ENCODE results near the gene EZH2.

EZH2 gene

DNA sequence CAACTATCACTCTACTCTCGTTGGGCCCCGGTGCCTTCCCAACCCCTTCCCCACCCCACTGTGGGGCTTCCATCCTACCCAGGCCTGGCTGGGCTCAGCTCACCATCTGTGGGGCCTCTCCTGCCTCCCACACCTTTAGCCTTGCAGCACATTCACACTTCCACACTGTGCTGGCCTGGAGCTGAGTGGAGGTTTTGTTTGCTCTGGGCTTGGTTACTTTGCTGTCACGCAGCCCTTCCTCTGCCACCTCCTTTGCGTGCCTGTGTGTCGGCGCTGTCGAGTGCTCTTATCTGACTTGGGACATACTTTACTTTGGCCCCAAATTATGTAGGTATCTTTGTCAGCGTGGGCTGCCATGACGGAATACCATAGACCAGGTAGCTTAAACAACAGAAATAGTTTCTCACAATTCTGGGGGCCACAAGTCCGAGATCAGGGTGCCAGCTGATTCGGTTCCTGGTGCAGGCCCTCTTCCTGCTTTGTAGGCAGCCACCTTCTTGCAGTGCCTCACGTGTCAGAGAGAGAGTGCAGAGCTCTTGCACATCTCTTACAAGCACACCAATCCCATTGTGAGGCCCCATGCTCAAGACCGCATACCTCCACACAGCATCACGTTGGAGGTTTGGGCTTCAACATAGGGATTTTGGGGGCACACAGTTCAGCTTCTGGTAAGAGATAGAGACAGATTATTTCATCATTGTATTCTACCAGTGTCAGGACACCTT lies 96.4 kb downstream of the EZH2 start:
- Histone ChIP-seq H2AFZ (ENCODE audit: low read depth, low read length) (no peak overlapping the region), H3K27me3 (ENCODE audit: insufficient read depth, low read length, poor library complexity) (no peaks in the 10 kb centered on the region), H3K9me3 (ENCODE audit: insufficient read depth, low read length, severe bottlenecking) (no peaks in the 10 kb centered on the region), H3K4me1 (ENCODE audit: insufficient read depth, low read length) (no peaks in the 10 kb centered on the region), H3K36me3 (ENCODE audit: insufficient read depth, low read length) (peaks cover 95% of the 10 kb centered on the region), H3K27ac (ENCODE audit: low read length) (no peak overlapping the region), H3K9ac (ENCODE audit: low read depth, low read length) (no peak overlapping the region), H3K79me2 (ENCODE audit: insufficient read depth, low read length) (no peaks in the 10 kb centered on the region), H3K4me2 (ENCODE audit: insufficient read depth, low read length) (no peak overlapping the region), H4K20me1 (ENCODE audit: insufficient read depth, low read length) (peaks cover 2% of the 10 kb centered on the region; the same call in 1 of the 2 replicates), H3K4me3 (ENCODE audit: low read depth in 1 of 2, low read length in 2 of 2) (no peak overlapping the region)
- no peak for ATAC-seq (ENCODE audit: insufficient read depth, low read depth)
- TF ChIP-seq, protein P1, sequence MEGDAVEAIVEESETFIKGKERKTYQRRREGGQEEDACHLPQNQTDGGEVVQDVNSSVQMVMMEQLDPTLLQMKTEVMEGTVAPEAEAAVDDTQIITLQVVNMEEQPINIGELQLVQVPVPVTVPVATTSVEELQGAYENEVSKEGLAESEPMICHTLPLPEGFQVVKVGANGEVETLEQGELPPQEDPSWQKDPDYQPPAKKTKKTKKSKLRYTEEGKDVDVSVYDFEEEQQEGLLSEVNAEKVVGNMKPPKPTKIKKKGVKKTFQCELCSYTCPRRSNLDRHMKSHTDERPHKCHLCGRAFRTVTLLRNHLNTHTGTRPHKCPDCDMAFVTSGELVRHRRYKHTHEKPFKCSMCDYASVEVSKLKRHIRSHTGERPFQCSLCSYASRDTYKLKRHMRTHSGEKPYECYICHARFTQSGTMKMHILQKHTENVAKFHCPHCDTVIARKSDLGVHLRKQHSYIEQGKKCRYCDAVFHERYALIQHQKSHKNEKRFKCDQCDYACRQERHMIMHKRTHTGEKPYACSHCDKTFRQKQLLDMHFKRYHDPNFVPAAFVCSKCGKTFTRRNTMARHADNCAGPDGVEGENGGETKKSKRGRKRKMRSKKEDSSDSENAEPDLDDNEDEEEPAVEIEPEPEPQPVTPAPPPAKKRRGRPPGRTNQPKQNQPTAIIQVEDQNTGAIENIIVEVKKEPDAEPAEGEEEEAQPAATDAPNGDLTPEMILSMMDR (IDR thresholded peaks at IDR 0.05; ENCODE audit: borderline replicate concordance, extremely low read depth, low read length, poor library complexity, severe bottlenecking) = no peak
- no peak for TF ChIP-seq EZH2 (IDR thresholded peaks at IDR 0.05; ENCODE audit: borderline replicate concordance, low read depth, low read length, severe bottlenecking)
- DNase-seq = no peak

DNA sequence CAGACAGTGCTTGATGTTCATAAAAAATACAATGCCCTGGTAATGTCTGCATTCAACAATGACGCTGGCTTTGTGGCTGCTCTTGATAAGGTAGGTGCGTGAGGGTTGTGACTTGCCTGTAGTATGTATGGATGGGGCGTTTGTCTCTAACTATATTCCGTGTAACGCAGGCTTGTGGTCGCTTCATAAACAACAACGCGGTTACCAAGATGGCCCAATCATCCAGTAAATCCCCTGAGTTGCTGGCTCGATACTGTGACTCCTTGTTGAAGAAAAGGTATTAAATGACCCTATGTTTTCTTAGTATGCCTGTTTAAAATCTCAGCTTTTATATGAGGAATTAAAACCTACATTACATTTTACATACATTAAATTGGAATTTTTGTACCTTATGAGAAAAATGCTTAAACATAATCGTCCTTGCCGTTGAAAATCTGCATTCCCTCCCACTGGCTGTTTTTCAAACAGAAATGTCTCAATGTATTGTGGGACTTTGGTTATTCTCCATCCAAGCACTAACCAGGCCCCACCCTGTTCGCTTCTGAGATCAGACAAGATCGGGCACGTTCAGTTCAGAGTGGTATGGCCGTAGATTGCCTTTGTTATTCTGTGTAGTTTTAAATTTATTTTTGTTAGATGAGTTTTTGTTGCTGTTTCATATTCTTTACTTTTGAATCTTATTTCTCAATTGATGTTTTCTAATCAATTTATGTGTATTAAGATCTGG lies 100.1 kb downstream of the EZH2 start:
- no peak overlapping the region for H3K9ac ChIP-seq (ENCODE audit: low read depth, low read length)
- H3K27ac ChIP-seq (ENCODE audit: low read length) = no peak overlapping the region
- no peak for ATAC-seq (ENCODE audit: insufficient read depth, low read depth)
- no peaks in the 10 kb centered on the region for H3K9me3 ChIP-seq (ENCODE audit: insufficient read depth, low read length, severe bottlenecking)
- H3K4me1 ChIP-seq (ENCODE audit: insufficient read depth, low read length) = no peaks in the 10 kb centered on the region
- no peaks in the 10 kb centered on the region for H3K79me2 ChIP-seq (ENCODE audit: insufficient read depth, low read length)
- H3K4me3 ChIP-seq (ENCODE audit: low read depth in 1 of 2, low read length in 2 of 2) = no peak overlapping the region
- H3K36me3 ChIP-seq (ENCODE audit: insufficient read depth, low read length) = peaks cover 84% of the 10 kb centered on the region
- TF ChIP-seq EZH2 (IDR thresholded peaks at IDR 0.05; ENCODE audit: borderline replicate concordance, low read depth, low read length, severe bottlenecking) = no peak
- TF ChIP-seq, protein P1 (IDR thresholded peaks at IDR 0.05; ENCODE audit: borderline replicate concordance, extremely low read depth, low read length, poor library complexity, severe bottlenecking) = no peak
- peaks cover 2% of the 10 kb centered on the region; the same call in 1 of the 2 replicates for H4K20me1 ChIP-seq (ENCODE audit: insufficient read depth, low read length)
- H3K27me3 ChIP-seq (ENCODE audit: insufficient read depth, low read length, poor library complexity) = no peaks in the 10 kb centered on the region
- no peak overlapping the region for H2AFZ ChIP-seq (ENCODE audit: low read depth, low read length)
- H3K4me2 ChIP-seq (ENCODE audit: insufficient read depth, low read length) = no peak overlapping the region
- no peak for DNase-seq

DNA sequence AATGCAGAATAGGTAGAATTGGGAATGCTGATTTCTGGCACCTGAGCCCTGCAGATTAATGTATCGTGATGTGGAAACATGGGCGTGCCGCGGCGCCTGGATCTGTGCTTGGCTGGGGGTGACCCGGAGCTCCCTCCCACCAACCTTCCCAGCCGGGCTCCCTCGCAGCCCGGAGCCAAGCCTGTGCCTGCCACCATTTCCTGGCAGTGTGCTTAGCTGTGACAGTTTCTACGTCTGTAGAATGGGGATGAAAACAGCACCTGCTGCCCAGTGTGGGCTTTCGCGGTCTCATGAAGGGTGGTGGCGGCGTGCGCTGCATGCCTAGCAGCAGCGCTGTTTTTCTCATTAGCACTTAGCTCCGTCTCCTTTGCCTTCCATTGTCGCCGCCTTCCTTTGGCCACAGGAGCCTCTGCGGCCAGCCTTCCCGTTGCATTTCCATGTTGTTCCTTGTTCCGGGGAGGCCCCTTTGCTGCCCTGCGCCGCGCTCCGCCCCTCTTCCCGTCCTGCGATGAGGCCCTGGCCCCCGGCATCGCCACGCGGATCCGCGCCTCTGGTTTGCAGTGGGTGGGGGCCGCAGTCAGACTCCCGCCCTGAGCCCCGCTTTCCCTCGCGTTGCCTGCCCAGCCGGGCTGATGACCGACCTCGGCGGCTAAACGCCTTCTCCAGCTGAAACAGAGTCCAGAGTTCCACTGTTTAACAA lies 101.2 kb downstream of the EZH2 start:
- no peak for TF ChIP-seq EZH2 (IDR thresholded peaks at IDR 0.05; ENCODE audit: borderline replicate concordance, low read depth, low read length, severe bottlenecking)
- TF ChIP-seq, protein P1 (IDR thresholded peaks at IDR 0.05; ENCODE audit: borderline replicate concordance, extremely low read depth, low read length, poor library complexity, severe bottlenecking) = no peak
- H3K4me1 ChIP-seq (ENCODE audit: insufficient read depth, low read length) = no peaks in the 10 kb centered on the region
- no peak overlapping the region for H3K4me2 ChIP-seq (ENCODE audit: insufficient read depth, low read length)
- no peak for ATAC-seq (ENCODE audit: insufficient read depth, low read depth)
- no peaks in the 10 kb centered on the region for H3K79me2 ChIP-seq (ENCODE audit: insufficient read depth, low read length)
- peaks cover 2% of the 10 kb centered on the region; the same call in 1 of the 2 replicates for H4K20me1 ChIP-seq (ENCODE audit: insufficient read depth, low read length)
- peaks cover 83% of the 10 kb centered on the region for H3K36me3 ChIP-seq (ENCODE audit: insufficient read depth, low read length)
- no peaks in the 10 kb centered on the region for H3K27me3 ChIP-seq (ENCODE audit: insufficient read depth, low read length, poor library complexity)
- no peak overlapping the region for H3K4me3 ChIP-seq (ENCODE audit: low read depth in 1 of 2, low read length in 2 of 2)
- H2AFZ ChIP-seq (ENCODE audit: low read depth, low read length) = no peak overlapping the region
- H3K27ac ChIP-seq (ENCODE audit: low read length) = no peak overlapping the region
- no peak for DNase-seq
- no peaks in the 10 kb centered on the region for H3K9me3 ChIP-seq (ENCODE audit: insufficient read depth, low read length, severe bottlenecking)
- no peak overlapping the region for H3K9ac ChIP-seq (ENCODE audit: low read depth, low read length)

Data from DND-41 (cell line).